SK-N-SH (cell line): ENCODE results near the gene LRP5. TPM values are rescaled to one million over a fixed set of nuclear protein-coding genes. Genes with fewer than 3 reads are reported as not detected.

Experiments
- CTCF ChIA-PET: fragments of 300-600, 350-600 bp; formaldehyde crosslinking; extraction: SDS; loops from one replicate; lab custom pipeline; 2021; lab: Yijun Ruan, JAX
- POLR2A ChIA-PET: fragments of 350-600 bp; sonication (Branson Sonifier 250); formaldehyde crosslinking; extraction: SDS; loops from one replicate; lab custom pipeline; 2020; ENCODE audit warnings: antibody characterized with exemption, inconsistent platforms; lab: Yijun Ruan, JAX
- DNase-seq: peaks from one replicate; pipeline ENCODE4 v3.0.0; 2012
- H2AFZ ChIP-seq: fragments of 200-600 bp; sonication (generic); 2 replicates; pipeline ENCODE4 v1.8.1; 2016; ENCODE audit warnings: antibody characterized with exemption, mild to moderate bottlenecking, low read depth
- H3F3A ChIP-seq: fragments of 200-600 bp; sonication (generic); replicated peaks from 2 replicates; pipeline ENCODE3; 2016; ENCODE audit warnings: antibody characterized with exemption, mild to moderate bottlenecking; ENCODE audit not compliant: insufficient read depth
- H3K27ac ChIP-seq, 2 experiments: fragments of 200-500 bp in 1 of 2; fragments of 200-600 bp in 1 of 2; sonication (Bioruptor generic) in 1 of 2; sonication (generic), shearing (Covaris generic) in 1 of 2; 2 replicates each; pipeline versions ENCODE4 v1.5.1 to v1.6.1; 2014 to 2016; ENCODE audit warnings: low read depth in 2 of 2, inconsistent platforms in 1 of 2, low read length in 1 of 2, mild to moderate bottlenecking in 1 of 2, mixed read lengths in 1 of 2
- H3K27me3 ChIP-seq: fragments of 200-600 bp; sonication (generic), shearing (Covaris generic); 2 replicates; pipeline ENCODE4 v1.6.1; 2016; ENCODE audit warnings: mixed run types; ENCODE audit not compliant: insufficient read depth
- H3K36me3 ChIP-seq, 2 experiments: fragments of 200-500 bp in 1 of 2; fragments of 200-600 bp in 1 of 2; sonication (Bioruptor generic) in 1 of 2; sonication (generic) in 1 of 2; replicated peaks in 1 of 2; 2 replicates each; pipeline versions ENCODE3 to v1.5.1; 2014 to 2016; ENCODE audit warnings: low read length in 1 of 2, mild to moderate bottlenecking in 1 of 2; ENCODE audit not compliant: insufficient read depth in 2 of 2, control insufficient read depth in 1 of 2
- H3K4me1 ChIP-seq, 2 experiments: fragments of 200-500 bp in 1 of 2; fragments of 200-600 bp in 1 of 2; sonication (Bioruptor generic) in 1 of 2; sonication (generic), shearing (Covaris generic) in 1 of 2; 2 replicates each; pipeline versions ENCODE4 v1.5.1 to v1.6.1; 2014 to 2016; ENCODE audit warnings: low read depth in 1 of 2, low read length in 1 of 2, mixed run types in 1 of 2; ENCODE audit not compliant: insufficient read depth in 2 of 2, control insufficient read depth in 1 of 2
- H3K4me2 ChIP-seq: fragments of 200-600 bp; sonication (generic), shearing (Covaris generic); 2 replicates; pipeline ENCODE4 v1.6.1; 2017; ENCODE audit warnings: mixed run types
- H3K4me3 ChIP-seq, 2 experiments: fragments of 200-500 bp in 1 of 2; fragments of 200-600 bp in 1 of 2; sonication (Bioruptor generic) in 1 of 2; sonication (generic), shearing (Covaris generic) in 1 of 2; 2 replicates each; pipeline versions ENCODE4 v1.5.1 to v1.8.1; 2014 to 2016; ENCODE audit warnings: low read depth in 2 of 2, inconsistent platforms in 1 of 2, low read length in 1 of 2, mild to moderate bottlenecking in 1 of 2, mixed read lengths in 1 of 2, moderate library complexity in 1 of 2
- H3K79me2 ChIP-seq: fragments of 200-600 bp; sonication (generic); 2 replicates; pipeline ENCODE4 v1.8.1; 2017; ENCODE audit warnings: mild to moderate bottlenecking; ENCODE audit not compliant: insufficient read depth
- H3K9ac ChIP-seq: fragments of 200-600 bp; sonication (generic); 2 replicates; pipeline ENCODE4 v1.6.1; 2017; ENCODE audit warnings: mixed run types
- H3K9me2 ChIP-seq: fragments of 200-600 bp; sonication (generic); 2 replicates; pipeline ENCODE4 v1.6.1; 2017; ENCODE audit warnings: mixed run types
- H3K9me3 ChIP-seq: fragments of 200-600 bp; sonication (generic); 2 replicates; pipeline ENCODE4 v1.6.1; 2017; ENCODE audit warnings: mixed run types, mild to moderate bottlenecking, moderate library complexity
- H4K20me1 ChIP-seq: fragments of 200-600 bp; sonication (generic); 2 replicates; pipeline ENCODE4 v1.6.1; 2017; ENCODE audit warnings: mild to moderate bottlenecking, mixed run types; ENCODE audit not compliant: insufficient read depth
- CHD2 ChIP-seq: fragments of 150-350 bp; IDR thresholded peaks from 2 replicates; pipeline ENCODE4 v1.6.1; 2018; ENCODE audit warnings: low read length; ENCODE audit not compliant: partially characterized antibody
- ELF1 ChIP-seq: IDR thresholded peaks from 2 replicates; pipeline ENCODE4 v1.4.0; 2012
- EZH2phosphoT487 ChIP-seq: fragments of 200-600 bp; sonication (generic); IDR thresholded peaks from 2 replicates; pipeline ENCODE4 v1.6.1; 2017; ENCODE audit warnings: low read depth, mixed run types, mild to moderate bottlenecking, antibody characterized with exemption, moderate library complexity, borderline replicate concordance
- FOSL2 ChIP-seq: IDR thresholded peaks from 2 replicates; pipeline ENCODE4 v1.4.0; 2012; ENCODE audit warnings: low read depth, mild to moderate bottlenecking, moderate library complexity, borderline replicate concordance
- GATA2 ChIP-seq: sonication (generic); formaldehyde crosslinking; IDR thresholded peaks from 2 replicates; pipeline ENCODE4 v1.5.0; 2020; ENCODE audit warnings: mild to moderate bottlenecking, missing genetic modification reagents
- JUND ChIP-seq: IDR thresholded peaks from 2 replicates; pipeline ENCODE4 v1.4.0; 2012
- NFIC ChIP-seq: IDR thresholded peaks from 2 replicates; pipeline ENCODE4 v1.4.0; 2012; ENCODE audit warnings: borderline replicate concordance
- RCOR1 ChIP-seq: fragments of 150-350 bp; IDR thresholded peaks from 2 replicates; pipeline ENCODE4 v1.6.1; 2017; ENCODE audit warnings: antibody characterized with exemption, low read length
- RFX5 ChIP-seq: IDR thresholded peaks from 2 replicates; pipeline ENCODE4 v1.6.1; 2012; ENCODE audit warnings: mild to moderate bottlenecking, improper control_type of control experiment, low read length
- SIN3A ChIP-seq: IDR thresholded peaks from 2 replicates; pipeline ENCODE4 v1.6.1; 2012; ENCODE audit warnings: low read depth, mild to moderate bottlenecking, low read length, moderate library complexity, borderline replicate concordance
- USF2 ChIP-seq: fragments of 150-350 bp; IDR thresholded peaks from 2 replicates; pipeline ENCODE4 v1.6.1; 2017; ENCODE audit warnings: antibody characterized with exemption, low read length, low read depth, borderline replicate concordance
- WGBS: methylation state at CpG from one replicate; pipeline ENCODE4 v1.1.6; 2017; ENCODE audit warnings: low lambda C conversion rate; 5-methylcytosine and 5-hydroxymethylcytosine counted together
- polyA plus RNA-seq, 3 experiments: library from polyadenylated mRNA; depleted of rRNA; stranded (reverse); fragments of >200 nt; gene quantifications; 2 replicates each; pipeline ENCODE4 v1.2.3, GENCODE V29; 2012

Gene LRP5
- polyA plus RNA-seq, 1 of the 3 experiments (the other 2 are of a cell fraction), result 15.0 TPM

- Histone ChIP-seq H3K9me3 (peaks cover 3% of the 10 kb centered on the region; the same call in 1 of the 2 replicates), H3K79me2 (peaks cover 96% of the 10 kb centered on the region), H3K27ac (no peak overlapping the region), H3K27me3 (no peaks in the 10 kb centered on the region), H4K20me1 (peaks cover 83% of the 10 kb centered on the region), H3K4me2 (no peak overlapping the region), H3K9ac (no peak overlapping the region), H3K36me3 (peaks cover 0 to 12% of the 10 kb centered on the region in 2 experiments), H3K4me1 (no peaks in the 10 kb centered on the region; a peak in 1 of 4 replicates), H3F3A (no peaks in the 10 kb centered on the region), H3K9me2 (no peaks in the 10 kb centered on the region), H2AFZ (no peak overlapping the region)
- ChIA-PET CTCF (interaction anchor here (0.8 to 2.0 kb wide), 2 partner anchors 14 to 34 kb away, joined by 3 to 5 read pairs; no protein-coding TSS in a partner anchor), POLR2A (no interaction called here)
- no peak for DNase-seq
- 98% methylated on average over 2 of the region's 2 CpGs for WGBS
- TF ChIP-seq NFIC (no peak), EZH2phosphoT487 (no peak), ELF1 (no peak), FOSL2 (no peak), JUND (no peak), RCOR1 (no peak), RFX5 (no peak), GATA2 (CRISPR knock-in tag) (no peak), CHD2 (no peak)
- TF ChIP-seq, all 33 proteins: peak for 0
- H3K4me3 ChIP-seq, result no peak overlapping the region
Observed at GRCh38 chr11:68480193-68480592, 167.8 kb downstream of the LRP5 start.

GRCh38 chr11:68480852-68481510 lies 168.6 kb downstream of the LRP5 start:
- H3K36me3 ChIP-seq, result peaks cover 0 to 18% of the 10 kb centered on the region in 2 experiments
- H3K9me3 ChIP-seq, result peaks cover 3% of the 10 kb centered on the region; the same call in 1 of the 2 replicates
- CTCF ChIA-PET, result interaction anchor here (0.7 to 2.0 kb wide), 3 partner anchors 14 to 34 kb away, joined by 3 to 5 read pairs (median 4); no protein-coding TSS in a partner anchor
- no peaks in the 10 kb centered on the region for H3K27me3 ChIP-seq
- no peak overlapping the region for H3K9ac ChIP-seq
- H3K4me3 ChIP-seq, result no peak overlapping the region
- no peak overlapping the region for H2AFZ ChIP-seq
- POLR2A ChIA-PET, result no interaction called here
- TF ChIP-seq SIN3A (no peak), USF2 (no peak)
- 95% methylated on average over 3 of the region's 3 CpGs for WGBS
- no peak overlapping the region for H3K4me2 ChIP-seq
- no peaks in the 10 kb centered on the region; a peak in 1 of 4 replicates for H3K4me1 ChIP-seq
- no peak for DNase-seq
- H3F3A ChIP-seq, result no peaks in the 10 kb centered on the region
- peaks cover 89% of the 10 kb centered on the region for H4K20me1 ChIP-seq
- H3K9me2 ChIP-seq, result no peaks in the 10 kb centered on the region
- no peak overlapping the region for H3K27ac ChIP-seq
- peaks cover 99% of the 10 kb centered on the region for H3K79me2 ChIP-seq
